ENCODE results near the gene TNRC6C.

Gene TNRC6C

DNA sequence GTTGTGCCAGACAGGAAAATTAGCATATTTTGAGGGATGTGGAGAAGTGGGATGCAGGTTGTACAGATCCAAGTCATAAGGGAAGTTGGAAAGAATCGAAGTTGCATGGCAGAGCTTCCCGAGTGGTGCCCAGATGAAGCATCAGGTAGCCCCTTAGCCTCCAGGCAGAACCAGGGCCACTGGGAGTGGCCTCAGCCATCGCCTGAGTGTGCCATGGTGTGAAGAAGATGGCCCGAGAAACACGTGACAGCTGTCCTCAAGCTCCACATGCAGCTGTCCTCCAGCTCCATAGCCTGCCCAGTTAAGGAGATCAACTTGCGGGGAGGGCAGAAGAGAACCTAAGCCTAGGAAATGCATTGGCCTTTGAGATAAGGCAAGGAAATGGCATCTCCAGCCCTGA, 136.5 kb downstream of the TNRC6C start:
- DNase-seq: no peak
- TF ChIP-seq GATA1 (IDR thresholded peaks at IDR 0.05; ENCODE audit: low read depth, low read length): no peak
- TF ChIP-seq POLR2A (IDR thresholded peaks at IDR 0.05; ENCODE audit: low read length): no peak

DNA sequence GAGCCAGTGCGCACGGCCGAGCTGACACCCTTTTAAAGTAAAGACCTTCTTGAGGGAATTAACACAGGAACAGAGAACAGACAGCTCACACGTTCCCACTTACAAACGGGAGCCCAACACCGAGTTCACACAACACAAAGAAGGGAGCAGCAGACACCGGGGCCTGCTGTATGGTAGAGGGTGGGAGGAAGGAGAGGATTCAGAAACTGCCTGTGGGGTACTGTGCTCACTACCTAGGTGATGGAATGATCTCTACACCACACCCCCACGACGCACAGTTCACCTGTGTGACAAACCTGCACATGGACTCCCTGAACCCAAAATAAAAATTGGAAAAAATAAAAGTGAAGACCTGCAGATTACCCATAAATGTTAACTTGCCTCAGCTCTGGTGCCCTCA, 137.6 kb downstream of the TNRC6C start:
- TF ChIP-seq GATA1 (IDR thresholded peaks at IDR 0.05; ENCODE audit: low read depth, low read length) (no peak), POLR2A (IDR thresholded peaks at IDR 0.05; ENCODE audit: low read length) (no peak)
- no peak for DNase-seq

DNA sequence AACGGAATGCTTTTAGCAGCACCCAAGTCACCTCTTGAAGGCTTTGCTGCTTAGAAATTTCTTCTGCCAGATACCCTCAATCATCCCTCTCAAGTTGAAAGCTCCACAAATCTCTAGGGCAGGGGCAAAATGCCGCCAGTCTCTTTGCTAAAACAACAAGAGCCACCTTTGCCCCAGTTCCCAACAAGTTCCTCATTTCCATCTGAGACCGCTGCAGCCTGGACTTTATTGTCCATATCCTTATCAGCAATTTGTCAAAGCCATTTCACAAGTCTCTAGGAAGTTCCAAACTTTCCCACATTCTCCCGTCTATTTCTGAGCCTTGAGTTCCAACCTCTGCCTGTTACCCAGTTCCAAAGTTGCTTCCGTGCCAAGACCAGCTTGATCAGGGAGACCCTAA, 142.6 kb downstream of the TNRC6C start:
- TF ChIP-seq POLR2A (IDR thresholded peaks at IDR 0.05; ENCODE audit: low read length) (no peak), GATA1 (IDR thresholded peaks at IDR 0.05; ENCODE audit: low read depth, low read length) (no peak)
- DNase-seq: no peak

DNA sequence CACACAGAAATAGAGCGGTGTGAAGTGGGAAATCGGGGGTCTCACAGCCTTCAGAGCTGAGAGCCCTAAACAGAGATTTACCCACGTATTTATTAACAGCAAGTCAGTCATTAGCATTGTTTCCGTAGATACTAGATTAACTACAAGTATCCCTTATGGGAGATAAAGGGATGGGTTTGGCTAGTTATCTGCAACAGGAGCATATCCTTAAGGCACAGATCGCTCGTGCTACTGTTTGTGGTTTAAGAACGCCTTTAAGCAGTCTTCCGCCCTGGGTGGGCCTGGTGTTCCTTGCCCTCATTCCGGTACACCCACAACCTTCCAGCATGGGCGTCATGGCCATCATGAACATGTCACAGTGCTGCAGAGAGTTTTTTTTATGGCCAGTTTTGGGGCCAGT, 143.0 kb downstream of the TNRC6C start:
- TF ChIP-seq GATA1 (IDR thresholded peaks at IDR 0.05; ENCODE audit: low read depth, low read length) (no peak), POLR2A (IDR thresholded peaks at IDR 0.05; ENCODE audit: low read length) (no peak)
- DNase-seq: peak in 1 of 2 experiments; percentile 20

DNA sequence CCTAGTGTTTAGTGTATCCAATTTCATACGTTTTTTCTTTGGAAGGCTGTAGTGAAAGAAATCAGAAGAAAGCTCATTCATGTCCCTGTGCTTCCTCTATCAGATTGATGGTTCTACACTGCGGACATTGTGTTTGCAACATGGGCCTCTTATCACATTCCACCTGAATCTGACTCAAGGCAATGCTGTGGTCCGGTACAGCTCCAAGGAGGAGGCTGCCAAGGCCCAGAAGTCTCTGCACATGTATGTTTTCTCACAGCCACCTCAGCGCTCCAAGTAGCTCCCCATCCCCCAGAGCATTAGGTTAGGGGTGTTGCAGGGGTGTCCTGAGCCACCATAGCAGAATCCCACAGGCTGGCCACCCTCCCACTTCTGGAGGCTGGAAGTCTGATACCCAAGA, 144.8 kb downstream of the TNRC6C start:
- DNase-seq: no peak
- TF ChIP-seq POLR2A (IDR thresholded peaks at IDR 0.05; ENCODE audit: low read length): no peak
- no peak for TF ChIP-seq GATA1 (IDR thresholded peaks at IDR 0.05; ENCODE audit: low read depth, low read length)

DNA sequence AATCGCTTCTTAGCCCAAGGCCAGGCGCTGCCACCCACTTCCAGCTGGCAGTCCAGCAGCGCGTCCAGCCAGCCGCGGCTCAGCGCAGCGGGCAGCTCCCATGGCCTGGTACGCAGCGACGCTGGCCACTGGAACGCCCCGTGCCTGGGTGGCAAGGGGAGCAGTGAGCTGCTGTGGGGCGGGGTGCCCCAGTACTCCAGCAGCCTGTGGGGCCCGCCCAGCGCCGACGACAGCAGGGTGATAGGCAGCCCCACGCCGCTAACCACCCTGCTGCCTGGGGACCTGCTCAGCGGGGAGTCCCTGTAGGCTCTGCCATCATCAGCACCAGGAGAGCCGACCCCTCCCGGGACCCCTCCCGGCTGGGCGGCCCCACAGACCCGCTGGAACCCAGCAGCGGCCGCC, 146.0 kb downstream of the TNRC6C start:
- DNase-seq: no peak
- TF ChIP-seq GATA1 (IDR thresholded peaks at IDR 0.05; ENCODE audit: low read depth, low read length) (no peak), POLR2A (IDR thresholded peaks at IDR 0.05; ENCODE audit: low read length) (no peak)

DNA sequence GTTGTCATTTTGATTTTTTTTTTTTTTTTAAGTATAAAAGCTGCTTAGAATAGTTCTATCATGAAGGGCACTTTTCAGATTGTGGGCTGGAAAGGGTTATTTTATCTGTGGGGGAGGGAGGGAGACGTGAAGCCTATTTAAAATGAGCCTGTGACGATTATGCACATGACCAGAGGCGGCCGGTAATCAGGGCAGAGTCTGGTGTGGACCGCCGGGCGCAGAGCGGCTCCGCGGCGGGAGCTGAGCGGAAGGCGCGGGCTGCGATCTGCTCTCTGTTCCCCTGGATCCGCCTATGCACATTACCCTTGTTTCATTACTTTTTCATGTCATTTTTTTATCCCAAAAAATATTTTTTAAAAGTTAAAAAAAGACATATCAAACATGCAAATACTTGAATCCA, 146.6 kb downstream of the TNRC6C start:
- TF ChIP-seq GATA1 (IDR thresholded peaks at IDR 0.05; ENCODE audit: low read depth, low read length) (no peak), POLR2A (IDR thresholded peaks at IDR 0.05; ENCODE audit: low read length) (no peak)

DNA sequence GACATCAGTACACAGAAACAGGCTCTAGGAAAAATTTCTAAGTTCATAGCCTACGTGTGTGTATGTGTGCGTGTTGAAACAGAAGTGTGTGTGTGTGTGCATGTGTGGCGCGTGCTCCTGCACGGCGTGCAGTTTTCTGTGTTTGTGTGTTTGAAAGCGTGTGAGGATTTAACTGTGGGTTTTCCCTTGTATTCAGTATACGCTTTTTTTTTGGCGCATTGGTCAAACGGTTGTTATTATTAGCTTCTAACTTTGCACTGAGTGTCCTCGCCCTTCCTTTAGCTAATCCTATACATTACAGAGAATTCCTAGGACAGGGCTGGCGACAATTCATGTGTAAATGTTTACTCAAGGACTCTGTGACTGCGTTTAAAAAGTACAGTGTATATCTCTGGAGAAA, 147.0 kb downstream of the TNRC6C start:
- no peak for DNase-seq

More for the DNA sequence above, 146.6 kb downstream of the TNRC6C start:
- DNase-seq: no peak

DNA sequence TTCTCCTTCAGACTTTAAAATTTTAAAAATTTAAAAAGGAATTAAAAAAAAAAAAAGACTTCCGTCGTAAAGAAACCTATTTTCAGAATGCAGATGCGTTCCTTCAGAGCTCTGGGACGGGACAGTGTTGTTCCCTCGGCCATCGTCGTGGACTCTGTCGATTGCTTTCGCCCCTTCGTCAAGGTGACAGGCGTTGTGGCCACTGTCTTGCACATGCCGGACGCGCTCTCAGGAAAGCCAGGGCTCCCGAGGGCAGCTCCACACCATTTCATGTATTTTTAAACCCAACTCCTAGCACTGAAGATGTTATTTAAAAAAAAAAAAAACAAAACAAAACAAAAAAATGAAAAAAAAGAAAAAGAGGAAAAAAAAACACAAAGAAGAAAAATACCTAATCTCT, 147.7 kb downstream of the TNRC6C start:
- no peak for DNase-seq
- TF ChIP-seq POLR2A (IDR thresholded peaks at IDR 0.05; ENCODE audit: low read length) (no peak), GATA1 (IDR thresholded peaks at IDR 0.05; ENCODE audit: low read depth, low read length) (no peak)

More for the DNA sequence above, 147.0 kb downstream of the TNRC6C start:
- TF ChIP-seq GATA1 (IDR thresholded peaks at IDR 0.05; ENCODE audit: low read depth, low read length) (no peak), POLR2A (IDR thresholded peaks at IDR 0.05; ENCODE audit: low read length) (no peak)

DNA sequence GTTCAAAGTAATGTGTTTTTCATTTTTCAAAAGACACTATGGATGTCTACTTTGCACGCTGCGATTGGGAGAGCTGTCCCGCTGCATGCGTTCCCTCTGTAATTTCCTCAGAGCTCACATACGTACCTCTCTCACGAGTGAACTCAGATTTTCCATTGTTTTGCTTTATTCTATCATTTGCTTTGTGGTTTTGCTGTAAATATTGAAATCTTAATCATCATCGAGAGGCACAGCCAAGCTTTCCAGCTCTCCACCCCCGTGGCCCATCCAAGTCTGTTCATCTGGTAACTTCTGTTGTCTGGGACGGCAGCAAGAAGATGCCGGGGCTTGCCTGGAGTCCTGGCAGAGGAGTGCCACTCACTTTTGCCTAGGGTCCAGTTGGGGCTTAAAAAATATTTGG, 149.0 kb downstream of the TNRC6C start:
- no peak for TF ChIP-seq POLR2A (IDR thresholded peaks at IDR 0.05; ENCODE audit: low read length)
- no peak for TF ChIP-seq GATA1 (IDR thresholded peaks at IDR 0.05; ENCODE audit: low read depth, low read length)
- DNase-seq: no peak

DNA sequence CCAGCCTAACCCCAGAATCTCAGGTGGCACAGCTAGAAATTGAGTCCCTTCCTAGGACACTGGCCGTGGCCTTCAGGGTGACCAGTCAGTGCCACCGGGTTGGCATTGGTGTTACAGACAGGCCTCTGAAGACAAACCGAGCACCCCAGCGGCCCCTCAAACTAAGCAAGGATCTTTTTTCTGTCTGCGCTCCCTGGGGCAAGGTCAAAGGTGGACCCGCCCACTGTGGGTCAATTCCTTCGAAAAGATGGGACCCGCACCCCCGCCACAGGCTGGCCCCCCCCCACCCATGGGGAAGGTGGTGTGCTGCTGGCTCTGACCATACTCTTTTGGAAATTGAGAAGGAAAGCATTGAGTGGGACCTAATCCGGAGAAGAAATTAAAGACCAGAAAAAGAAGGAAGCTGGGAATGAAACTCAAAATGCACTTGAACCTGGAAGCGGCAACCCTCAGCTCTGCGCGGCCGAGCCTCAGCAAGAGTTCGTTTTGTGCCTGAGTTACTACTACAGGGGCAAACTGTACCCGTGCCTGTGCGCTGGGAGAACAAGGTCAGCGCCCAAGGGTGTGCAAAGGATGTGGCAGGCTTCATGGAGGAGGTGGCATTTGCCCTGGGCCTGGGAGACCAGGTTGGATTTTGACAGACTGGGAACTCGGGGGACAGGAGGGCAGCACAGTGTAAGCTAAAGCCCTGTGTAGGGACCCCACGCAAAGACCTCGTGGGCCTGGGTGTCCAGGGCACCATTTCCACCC, 149.6 kb downstream of the TNRC6C start:
- no peak for DNase-seq
- TF ChIP-seq GATA1 (IDR thresholded peaks at IDR 0.05; ENCODE audit: low read depth, low read length) (no peak), POLR2A (IDR thresholded peaks at IDR 0.05; ENCODE audit: low read length) (peak; percentile 10)

DNA sequence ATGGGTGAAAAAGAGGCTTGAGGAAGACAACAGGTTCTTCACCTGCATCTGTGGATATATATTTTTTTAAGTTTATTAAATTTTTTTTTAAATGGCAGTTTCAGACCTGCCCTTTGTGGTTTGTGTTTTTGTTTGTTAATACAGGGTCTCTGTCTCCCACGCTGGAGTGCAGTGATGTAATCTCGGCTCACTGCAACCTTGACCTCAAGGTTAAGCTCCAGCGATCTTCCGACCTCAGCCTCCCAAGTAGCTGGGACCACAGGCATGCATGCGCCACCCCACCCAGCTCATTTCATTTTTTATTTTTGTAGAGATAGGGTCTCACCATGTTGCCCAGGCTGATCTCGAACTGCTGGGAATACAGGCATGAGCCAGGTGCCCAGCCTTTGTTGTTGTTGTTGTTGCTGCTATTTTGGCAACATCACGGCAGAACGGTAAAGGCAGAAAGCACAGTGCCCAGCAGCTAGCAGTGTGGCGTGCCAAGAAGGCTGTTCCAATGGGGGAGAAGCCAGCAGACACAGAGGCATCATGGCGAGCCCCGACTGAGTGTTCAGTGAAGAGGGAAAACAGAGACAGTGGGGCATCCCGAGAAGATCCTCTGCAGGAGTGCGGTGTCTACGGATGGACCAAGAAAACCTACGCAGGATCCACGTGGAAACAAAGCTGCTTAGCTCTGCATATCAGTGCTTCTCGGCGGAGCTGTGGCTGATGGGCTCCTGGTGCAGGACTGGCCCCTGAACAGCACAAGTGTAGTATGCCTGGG, 150.4 kb downstream of the TNRC6C start:
- TF ChIP-seq GATA1 (IDR thresholded peaks at IDR 0.05; ENCODE audit: low read depth, low read length): no peak
- no peak for TF ChIP-seq POLR2A (IDR thresholded peaks at IDR 0.05; ENCODE audit: low read length)

DNA sequence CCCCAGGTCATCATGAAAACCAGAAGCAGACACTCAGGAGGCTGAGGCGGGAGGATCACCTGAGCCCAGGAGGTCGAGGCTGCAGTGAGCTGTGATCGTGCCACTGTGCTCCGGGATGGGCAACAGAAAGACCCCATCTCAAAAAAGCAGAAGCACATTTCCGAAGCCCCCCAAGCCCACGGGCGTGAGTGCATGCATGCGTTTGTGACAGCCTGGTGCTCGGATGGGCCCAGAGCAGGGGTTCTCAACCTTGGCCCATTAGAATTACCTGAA, 150.9 kb downstream of the TNRC6C start:
- no peak for DNase-seq
- TF ChIP-seq POLR2A (IDR thresholded peaks at IDR 0.05; ENCODE audit: low read length) (no peak), GATA1 (IDR thresholded peaks at IDR 0.05; ENCODE audit: low read depth, low read length) (no peak)

More for the DNA sequence above, 150.4 kb downstream of the TNRC6C start:
- DNase-seq: no peak

DNA sequence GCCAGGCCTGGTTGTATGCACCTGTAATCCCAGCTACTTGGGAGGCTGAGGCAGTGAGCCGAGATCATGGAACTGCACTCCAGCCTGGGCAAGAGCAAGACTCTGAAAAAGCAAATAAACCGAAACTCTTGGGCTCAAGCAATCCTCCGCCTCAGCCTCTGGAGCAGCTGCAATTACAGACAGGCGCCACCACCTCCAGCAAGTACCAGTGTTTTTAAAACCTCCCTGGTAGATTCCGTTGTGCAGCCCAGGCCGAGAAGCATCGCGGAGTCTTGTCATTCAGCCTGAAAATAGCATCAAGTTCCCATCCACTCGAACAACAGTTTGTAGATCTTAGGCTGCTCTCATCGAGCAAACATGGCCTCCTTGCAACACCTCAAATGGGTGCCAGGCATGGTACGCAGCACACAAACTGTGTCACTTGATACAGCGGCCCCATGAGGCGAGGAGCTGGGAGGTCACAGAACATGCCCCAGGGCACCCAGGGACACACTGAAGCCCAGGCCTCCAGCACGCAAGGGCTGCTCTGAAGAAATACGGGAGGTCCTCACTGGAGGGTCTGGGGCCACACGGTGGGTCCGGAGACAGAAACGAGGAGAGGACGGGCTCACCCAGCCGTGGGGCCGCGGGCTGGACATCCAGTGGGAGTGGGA, 152.0 kb downstream of the TNRC6C start:
- TF ChIP-seq GATA1 (IDR thresholded peaks at IDR 0.05; ENCODE audit: low read depth, low read length): no peak
- no peak for TF ChIP-seq POLR2A (IDR thresholded peaks at IDR 0.05; ENCODE audit: low read length)
- DNase-seq: no peak

Data from erythroblast (primary cell).